Tibial artery (tissue), 4 donors: ENCODE data around the gene DHH.

Experiments used
- DNase-seq, 2 donors: peaks; one replicate each; pipeline ENCODE4 v3.0.0-alpha.2; 2019
- H3K27ac ChIP-seq, 2 donors: fragments of 200-600 bp; sonication (generic) in 1 of 2; 1 replicate in 1 of 2; 2 replicates in 1 of 2; pipeline ENCODE4 v1.5.1; 2018 to 2019; ENCODE audit warnings: mild to moderate bottlenecking in 1 of 2
- H3K27me3 ChIP-seq, 2 donors: fragments of 200-600 bp; sonication (generic) in 1 of 2; one replicate each; pipeline versions ENCODE4 v1.5.1 to v1.6.0; 2016 to 2019
- H3K36me3 ChIP-seq, 3 donors: fragments of 200-600 bp; sonication (generic) in 2 of 3; one replicate each; pipeline ENCODE4 v1.5.1; 2016 to 2019; ENCODE audit warnings: mild to moderate bottlenecking in 2 of 3
- H3K4me1 ChIP-seq, 4 donors: fragments of 200-600 bp; sonication (generic) in 2 of 4; 1 replicate in 3 of 4; 2 replicates in 1 of 4; pipeline ENCODE4 v1.5.1; 2016 to 2019
- H3K4me3 ChIP-seq, 2 donors: fragments of 200-600 bp; sonication (generic) in 1 of 2; 1 replicate in 1 of 2; 2 replicates in 1 of 2; pipeline ENCODE4 v1.5.1; 2018 to 2019; ENCODE audit warnings: mild to moderate bottlenecking in 2 of 2
- H3K9me3 ChIP-seq, 3 donors: fragments of 200-600 bp; sonication (generic) in 1 of 3; one replicate each; pipeline ENCODE4 v1.5.1; 2016 to 2019
- CTCF ChIP-seq, 2 experiments: fragments of 200-600 bp in 1 of 2; fragments of 450-650 bp in 1 of 2; IDR thresholded peaks; one replicate each; pipeline ENCODE4 v1.5.1; 2017 to 2019; ENCODE audit warnings: antibody characterized with exemption in 2 of 2, mild to moderate bottlenecking in 1 of 2, moderate library complexity in 1 of 2
- intact Hi-C: fragments of 100-400 bp; cut with DNase I; formaldehyde crosslinking; loops from one replicate; pipeline ENCODE4 v1.15.0; 2023; ENCODE audit warnings: low total_unique reads

DHH gene

GRCh38 chr12:49089821-49090773, 4.5 kb downstream of the DHH start:
- H3K4me1 ChIP-seq = peaks cover 0 to 55% (median 51%) of the 10 kb centered on the region in 4 donors
- peak overlapping the region; percentile 11 to 49 for H3K4me3 ChIP-seq
- TF ChIP-seq CTCF (IDR thresholded peaks at IDR 0.05) = peak in 1 of 2 experiments; percentile 5
- peaks cover 0 to 64% of the 10 kb centered on the region in 2 donors for H3K27me3 ChIP-seq
- intact Hi-C loops = loop anchor here (2.0 to 5.0 kb wide), 2 partner anchors 32 to 145 kb away; no protein-coding TSS in a partner anchor
- H3K9me3 ChIP-seq = no peaks in the 10 kb centered on the region
- H3K36me3 ChIP-seq = no peaks in the 10 kb centered on the region
- no peak overlapping the region for H3K27ac ChIP-seq
- peak; percentile 37 to 72 for DNase-seq

DNA sequence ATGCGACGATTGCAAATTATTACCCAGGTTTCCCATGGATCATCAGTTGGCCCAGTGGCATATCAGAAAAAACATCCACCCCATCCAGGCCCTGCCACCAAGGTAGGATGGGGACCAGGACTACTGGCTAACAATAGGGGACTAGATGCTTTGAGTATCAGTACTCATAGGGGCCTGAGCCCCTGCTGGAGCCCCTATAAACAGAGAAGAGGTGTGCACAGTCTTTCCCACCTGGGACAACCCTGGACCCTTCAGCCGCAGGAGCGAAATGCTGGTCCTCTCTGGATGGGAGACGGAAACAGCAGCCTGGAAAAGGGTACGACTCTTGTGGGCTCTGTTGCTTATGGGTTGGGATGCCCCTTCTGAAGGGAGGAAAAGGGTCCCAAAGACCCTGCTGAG, 5.7 kb downstream of the DHH start:
- peaks cover 0 to 52% of the 10 kb centered on the region in 2 donors for H3K27me3 ChIP-seq
- no peak for DNase-seq
- no peak overlapping the region for H3K4me3 ChIP-seq
- H3K36me3 ChIP-seq = no peaks in the 10 kb centered on the region
- intact Hi-C loops = loop anchor here (2.0 to 5.0 kb wide), 2 partner anchors 33 to 146 kb away; no protein-coding TSS in a partner anchor
- H3K27ac ChIP-seq = no peak overlapping the region
- TF ChIP-seq CTCF (IDR thresholded peaks at IDR 0.05) = no peak
- peaks cover 0 to 44% (median 40%) of the 10 kb centered on the region in 4 donors for H3K4me1 ChIP-seq
- no peaks in the 10 kb centered on the region for H3K9me3 ChIP-seq

- no peak overlapping the region for H3K27ac ChIP-seq
- no peaks in the 10 kb centered on the region for H3K9me3 ChIP-seq
- peaks cover 0 to 38% (median 35%) of the 10 kb centered on the region in 4 donors for H3K4me1 ChIP-seq
- H3K36me3 ChIP-seq = no peaks in the 10 kb centered on the region
- peaks cover 0 to 47% of the 10 kb centered on the region in 2 donors for H3K27me3 ChIP-seq
- peak; percentile 87 to 91 for TF ChIP-seq CTCF (IDR thresholded peaks at IDR 0.05)
- intact Hi-C loops = loop anchor here (2.0 to 5.0 kb wide), 2 partner anchors 34 to 146 kb away; no protein-coding TSS in a partner anchor
- peak overlapping the region in 1 of 2 donors; percentile 7 for H3K4me3 ChIP-seq
- DNase-seq = peak; percentile 51 to 84
These were observed 6.3 kb downstream of the DHH start for GRCh38 chr12:49088150-49088931.

GRCh38 chr12:49086116-49086515, 8.5 kb downstream of the DHH start:
- TF ChIP-seq CTCF (IDR thresholded peaks at IDR 0.05) = no peak
- Histone ChIP-seq H3K27ac (no peak overlapping the region), H3K36me3 (no peaks in the 10 kb centered on the region), H3K9me3 (no peaks in the 10 kb centered on the region), H3K4me1 (peaks cover 0 to 25% (median 22%) of the 10 kb centered on the region in 4 donors), H3K27me3 (peaks cover 0 to 26% of the 10 kb centered on the region in 2 donors), H3K4me3 (no peak overlapping the region)
- intact Hi-C loops = loop anchor here (5.0 kb wide), 1 partner anchor 36 kb away; no protein-coding TSS in a partner anchor
- no peak for DNase-seq

DNA sequence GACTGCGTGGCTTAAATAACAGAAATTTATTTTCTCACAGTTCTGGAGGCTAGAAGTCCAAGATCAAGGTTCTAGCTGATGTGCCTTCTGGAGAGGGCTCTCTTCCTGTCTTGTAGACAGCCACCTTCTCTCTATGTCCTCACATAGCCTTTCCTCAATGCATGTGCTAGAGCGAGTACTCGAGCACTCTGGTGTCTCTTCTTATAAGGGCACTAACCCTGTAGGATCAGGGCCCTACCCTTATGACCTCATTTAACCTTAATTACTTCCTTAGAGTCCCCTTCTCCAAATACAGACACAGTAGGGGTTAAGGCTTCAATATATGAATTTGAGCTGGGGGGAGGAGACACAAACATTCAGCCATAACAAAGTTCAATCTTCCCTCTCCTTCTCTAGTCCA, 10.2 kb downstream of the DHH start:
- H3K4me3 ChIP-seq = no peak overlapping the region
- intact Hi-C loops = no loop called here
- no peak for TF ChIP-seq CTCF (IDR thresholded peaks at IDR 0.05)
- H3K4me1 ChIP-seq = peaks cover 0 to 11% (median 8%) of the 10 kb centered on the region in 4 donors
- peaks cover 0 to 10% of the 10 kb centered on the region in 2 donors for H3K27me3 ChIP-seq
- no peak overlapping the region for H3K27ac ChIP-seq
- DNase-seq = no peak
- H3K9me3 ChIP-seq = no peaks in the 10 kb centered on the region
- H3K36me3 ChIP-seq = no peaks in the 10 kb centered on the region
